A673 (cell line): ENCODE measurements around the gene MX2.

Source experiments
- EZH2 ChIP-seq: fragments of 200-600 bp; sonication (generic); IDR thresholded peaks from 2 replicates; pipeline ENCODE4 v1.6.1; 2017; ENCODE audit warnings: borderline replicate concordance, low read depth, mild to moderate bottlenecking, mixed read lengths, antibody characterized with exemption, low read length; ENCODE audit not compliant: poor library complexity, severe bottlenecking
- TF ChIP-seq, protein P1 (sequence below): fragments of 300-800, 200-600 bp; sonication (generic); conservative IDR thresholded peaks from 2 replicates; pipeline ENCODE4 v1.5.1; 2017; ENCODE audit warnings: low read depth, mild to moderate bottlenecking, antibody characterized with exemption, low read length, moderate library complexity, mixed read lengths

DNA sequence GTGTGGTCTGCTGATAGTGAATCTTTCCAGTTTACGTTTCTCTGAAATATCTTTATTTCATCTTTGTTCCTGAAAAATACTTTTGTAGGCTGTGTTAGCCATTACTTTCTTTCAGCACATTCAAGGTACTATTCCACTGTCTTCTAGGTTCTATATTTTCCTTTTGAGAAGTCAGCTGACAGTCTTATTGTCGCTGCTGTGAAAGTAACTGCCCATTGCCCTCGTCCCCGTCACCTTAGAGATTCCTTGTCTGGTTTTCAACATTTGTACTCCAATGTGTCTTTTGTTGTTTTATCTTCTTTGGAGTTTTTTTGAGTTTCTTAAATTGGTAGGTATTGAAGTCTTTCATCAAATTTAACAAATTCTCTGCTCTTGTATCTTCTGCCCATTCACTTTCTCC lies 19.8 kb upstream of the MX2 start:
- TF ChIP-seq, protein P1, sequence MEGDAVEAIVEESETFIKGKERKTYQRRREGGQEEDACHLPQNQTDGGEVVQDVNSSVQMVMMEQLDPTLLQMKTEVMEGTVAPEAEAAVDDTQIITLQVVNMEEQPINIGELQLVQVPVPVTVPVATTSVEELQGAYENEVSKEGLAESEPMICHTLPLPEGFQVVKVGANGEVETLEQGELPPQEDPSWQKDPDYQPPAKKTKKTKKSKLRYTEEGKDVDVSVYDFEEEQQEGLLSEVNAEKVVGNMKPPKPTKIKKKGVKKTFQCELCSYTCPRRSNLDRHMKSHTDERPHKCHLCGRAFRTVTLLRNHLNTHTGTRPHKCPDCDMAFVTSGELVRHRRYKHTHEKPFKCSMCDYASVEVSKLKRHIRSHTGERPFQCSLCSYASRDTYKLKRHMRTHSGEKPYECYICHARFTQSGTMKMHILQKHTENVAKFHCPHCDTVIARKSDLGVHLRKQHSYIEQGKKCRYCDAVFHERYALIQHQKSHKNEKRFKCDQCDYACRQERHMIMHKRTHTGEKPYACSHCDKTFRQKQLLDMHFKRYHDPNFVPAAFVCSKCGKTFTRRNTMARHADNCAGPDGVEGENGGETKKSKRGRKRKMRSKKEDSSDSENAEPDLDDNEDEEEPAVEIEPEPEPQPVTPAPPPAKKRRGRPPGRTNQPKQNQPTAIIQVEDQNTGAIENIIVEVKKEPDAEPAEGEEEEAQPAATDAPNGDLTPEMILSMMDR, result no peak
- TF ChIP-seq EZH2, result no peak
